GM12878 (cell line): ENCODE data around the gene VWA3B.

Experiments
- CTCF ChIP-seq, 3 experiments: IDR thresholded peaks in 2 of 3; conservative IDR thresholded peaks in 1 of 3; 2 replicates each; pipeline ENCODE4 v1.5.1; 2011; ENCODE audit warnings: low read depth in 3 of 3, low read length in 3 of 3, mild to moderate bottlenecking in 3 of 3, control low read depth in 2 of 3, moderate library complexity in 2 of 3, inconsistent platforms in 1 of 3, mixed read lengths in 1 of 3; ENCODE audit not compliant: control insufficient read depth in 2 of 3, insufficient read depth in 1 of 3; ENCODE audit errors: extremely low read depth in 1 of 3
- TF ChIP-seq, protein P1 (sequence below): IDR thresholded peaks from 2 replicates; pipeline ENCODE4 v1.6.1; 2011; ENCODE audit warnings: low read depth, low read length, improper control_type of control experiment, borderline replicate concordance

GRCh38 chr2:98134172-98135005 is 47.4 kb downstream of the VWA3B start:
- TF ChIP-seq, protein P1, sequence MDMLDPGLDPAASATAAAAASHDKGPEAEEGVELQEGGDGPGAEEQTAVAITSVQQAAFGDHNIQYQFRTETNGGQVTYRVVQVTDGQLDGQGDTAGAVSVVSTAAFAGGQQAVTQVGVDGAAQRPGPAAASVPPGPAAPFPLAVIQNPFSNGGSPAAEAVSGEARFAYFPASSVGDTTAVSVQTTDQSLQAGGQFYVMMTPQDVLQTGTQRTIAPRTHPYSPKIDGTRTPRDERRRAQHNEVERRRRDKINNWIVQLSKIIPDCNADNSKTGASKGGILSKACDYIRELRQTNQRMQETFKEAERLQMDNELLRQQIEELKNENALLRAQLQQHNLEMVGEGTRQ: no peak
- TF ChIP-seq CTCF (IDR thresholded peaks at IDR 0.05 in 2 of 3, conservative IDR thresholded peaks at IDR 0.05 in 1 of 3; ENCODE audit: control insufficient read depth in 2 of 3, extremely low read depth in 1 of 3, insufficient read depth in 1 of 3, low read depth in 3 of 3, low read length in 3 of 3): no peak
